Measurements from ENCODE around the gene DEFB108B.
"Not testable (repeated sequence)": the region's sequence is repeated elsewhere in the genome, so short reads cannot be mapped to it uniquely, and the experiment has no call there.

DEFB108B gene

DNA sequence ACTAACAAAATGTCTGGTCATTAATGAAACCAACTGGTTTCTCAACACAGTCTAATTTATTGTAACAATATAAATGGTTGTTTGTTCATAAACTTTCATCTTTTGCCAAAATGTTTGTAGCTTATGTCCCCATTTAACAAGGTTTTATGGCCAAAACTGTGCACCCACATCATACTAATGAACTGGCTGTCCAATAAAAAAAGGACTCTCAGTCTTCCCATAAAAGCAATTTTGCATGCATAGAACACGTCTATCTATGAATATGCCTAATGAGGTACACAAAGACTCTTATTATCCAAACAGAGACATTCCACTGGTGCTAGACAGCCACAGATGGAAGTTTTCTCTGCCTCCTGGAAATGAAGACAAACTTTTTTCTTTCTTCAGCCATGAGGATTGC, at the start of gene DEFB108B:
Gene DEFB108B (plus strand): TSS at position 390 of the 400 bp plus-strand sequence. CDS start 0 bp downstream, at position 390.
- DNase-seq (ENCODE audit: low read depth): not testable (repeated sequence)

GRCh38 chr11:71786114-71786847, 46.7 kb upstream of the DEFB108B start:
- DNase-seq (ENCODE audit: low read depth): peak; percentile 6

DNA sequence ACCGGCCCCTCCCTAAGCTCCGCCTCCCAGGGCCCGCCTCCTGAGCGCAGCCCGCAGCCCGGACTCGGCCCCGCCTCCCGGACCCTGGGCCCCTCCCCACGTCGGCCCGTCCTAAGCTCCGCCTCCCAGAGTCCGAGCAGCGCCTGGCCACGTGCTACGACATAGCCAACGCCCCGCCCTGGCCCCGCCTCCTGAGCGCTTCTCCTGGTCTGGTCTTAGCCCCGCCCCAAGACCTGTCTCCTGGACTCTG, 46.2 kb upstream of the DEFB108B start:
- DNase-seq (ENCODE audit: low read depth): peak; percentile 98

GRCh38 chr11:71787098-71787823, 45.7 kb upstream of the DEFB108B start:
- peak; percentile 71 for DNase-seq (ENCODE audit: low read depth)

DNA sequence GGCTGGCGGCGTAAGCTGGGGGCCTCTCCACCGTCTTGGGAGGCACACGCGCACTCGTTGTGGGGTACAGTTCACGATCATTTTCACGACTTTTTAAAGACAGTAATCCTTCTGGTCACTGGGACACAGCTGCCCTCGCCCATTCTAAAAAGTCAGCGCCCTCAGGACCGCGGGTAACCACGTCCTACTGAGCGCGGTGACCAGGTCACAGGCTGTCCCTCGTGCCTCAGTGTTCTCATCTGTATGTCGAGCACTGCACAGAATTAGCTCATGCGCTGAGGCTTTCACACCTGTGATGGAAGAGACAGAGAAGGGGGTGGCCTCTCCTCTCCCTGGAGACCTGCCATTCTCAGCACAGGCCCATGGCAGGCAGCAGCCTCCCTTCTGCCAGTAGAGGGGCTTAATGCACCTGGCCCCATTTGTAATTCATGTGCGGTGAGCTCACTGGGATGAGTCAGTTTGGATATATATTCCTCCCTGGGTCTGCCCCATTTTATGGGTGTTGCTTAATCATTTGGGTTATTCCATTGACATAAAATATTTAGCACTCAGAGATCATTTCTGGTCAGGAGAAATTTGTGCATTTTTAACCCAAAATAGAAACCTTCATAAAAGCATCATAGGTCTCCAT, 45.1 kb upstream of the DEFB108B start:
- DNase-seq (ENCODE audit: low read depth): not testable (repeated sequence)

DNA sequence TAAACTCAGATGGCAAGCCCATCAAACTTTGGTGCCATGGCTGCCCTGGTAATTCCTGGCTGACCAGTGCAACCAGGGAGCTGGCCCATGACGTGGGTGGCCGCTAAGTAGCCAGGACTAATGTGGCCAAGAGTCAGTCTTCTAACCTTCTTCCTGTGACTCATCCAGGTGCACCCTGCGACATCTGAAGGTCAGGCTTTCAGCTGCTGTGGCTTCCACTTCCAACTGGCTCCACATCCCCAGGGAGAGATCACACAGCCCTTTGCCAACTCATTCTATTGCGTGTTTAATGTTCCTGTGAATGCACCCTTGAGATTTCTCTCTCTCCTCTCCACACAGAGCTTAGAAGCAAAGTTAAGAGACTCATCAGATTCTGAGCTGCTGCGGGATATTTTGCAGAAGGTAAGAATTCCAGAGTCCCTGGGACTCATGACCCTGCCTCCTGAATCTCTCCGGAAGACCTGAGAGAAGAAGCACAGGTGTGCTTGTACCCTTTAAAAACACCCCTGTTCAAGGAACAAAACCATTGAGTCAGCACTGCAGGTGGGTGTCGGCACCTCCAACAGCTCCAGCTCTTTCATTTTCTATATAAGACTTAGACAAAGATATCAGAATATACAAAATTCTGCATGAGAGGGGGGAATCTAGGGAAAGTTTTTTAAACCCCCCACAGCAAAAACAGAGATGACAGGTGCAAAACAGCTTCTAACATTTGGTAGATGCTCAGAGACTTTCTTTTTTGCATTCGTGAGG, 43.4 kb upstream of the DEFB108B start:
- not testable (repeated sequence) for DNase-seq (ENCODE audit: low read depth)

GRCh38 chr11:71791111-71791510, 41.9 kb upstream of the DEFB108B start:
- not testable (repeated sequence) for DNase-seq (ENCODE audit: low read depth)

GRCh38 chr11:71792621-71793235, 40.3 kb upstream of the DEFB108B start:
- DNase-seq (ENCODE audit: low read depth): peak; percentile 25

DNA sequence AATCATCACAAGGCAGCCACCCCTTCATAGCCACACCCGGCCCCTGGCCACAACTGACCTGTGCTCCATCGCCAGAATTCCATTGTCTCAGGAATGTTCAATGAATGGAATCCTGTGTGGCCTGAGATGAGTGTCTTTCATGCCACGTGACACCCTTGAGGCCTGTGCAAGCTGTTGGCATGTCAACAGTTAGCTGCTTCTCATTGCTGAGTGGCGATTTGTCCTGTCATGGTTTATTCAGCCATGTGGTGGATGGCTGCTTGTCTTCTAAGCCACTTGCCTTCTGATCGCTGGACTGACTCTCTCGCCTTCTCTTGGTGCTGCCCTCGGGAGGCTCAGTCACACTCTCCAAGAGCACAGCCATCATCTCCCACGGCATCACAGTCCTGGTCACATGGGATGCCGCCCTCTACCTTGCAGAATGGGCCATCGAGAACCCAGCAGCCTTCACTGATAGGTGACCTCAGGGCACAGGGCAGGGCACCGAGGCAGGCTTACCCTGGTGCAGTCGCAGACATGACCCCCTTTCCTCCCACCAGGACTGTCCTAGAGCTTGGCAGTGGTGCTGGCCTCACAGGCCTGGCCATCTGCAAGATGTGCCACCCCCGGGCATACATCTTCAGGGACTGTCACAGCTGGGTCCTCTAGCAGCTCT, 38.5 kb upstream of the DEFB108B start:
- DNase-seq (ENCODE audit: low read depth): not testable (repeated sequence)

DNA sequence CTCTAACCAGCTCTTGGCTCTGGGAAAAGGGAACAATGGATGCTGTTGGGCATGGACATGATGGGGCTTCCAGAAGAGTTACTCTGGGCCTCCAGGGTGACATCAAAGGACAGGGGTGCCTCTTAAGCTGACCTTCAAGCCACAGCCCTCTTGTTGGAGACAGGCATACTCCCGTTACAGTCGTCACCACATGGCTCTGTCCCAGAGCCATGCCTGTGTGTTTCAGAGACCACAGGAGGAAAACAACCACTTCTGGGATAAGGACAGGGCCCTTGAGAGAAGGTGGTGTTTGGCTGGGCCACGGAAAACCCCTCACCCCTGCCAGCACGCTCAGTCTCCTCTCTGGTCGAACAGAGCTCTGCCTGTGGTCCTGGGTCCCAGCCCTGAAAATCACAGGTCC, 37.8 kb upstream of the DEFB108B start:
- not testable (repeated sequence) for DNase-seq (ENCODE audit: low read depth)

- not testable (repeated sequence) for DNase-seq (ENCODE audit: low read depth)
Observed at GRCh38 chr11:71796016-71796415, 37.0 kb upstream of the DEFB108B start.

GRCh38 chr11:71796781-71797180, 36.2 kb upstream of the DEFB108B start:
- DNase-seq (ENCODE audit: low read depth): not testable (repeated sequence)

DNA sequence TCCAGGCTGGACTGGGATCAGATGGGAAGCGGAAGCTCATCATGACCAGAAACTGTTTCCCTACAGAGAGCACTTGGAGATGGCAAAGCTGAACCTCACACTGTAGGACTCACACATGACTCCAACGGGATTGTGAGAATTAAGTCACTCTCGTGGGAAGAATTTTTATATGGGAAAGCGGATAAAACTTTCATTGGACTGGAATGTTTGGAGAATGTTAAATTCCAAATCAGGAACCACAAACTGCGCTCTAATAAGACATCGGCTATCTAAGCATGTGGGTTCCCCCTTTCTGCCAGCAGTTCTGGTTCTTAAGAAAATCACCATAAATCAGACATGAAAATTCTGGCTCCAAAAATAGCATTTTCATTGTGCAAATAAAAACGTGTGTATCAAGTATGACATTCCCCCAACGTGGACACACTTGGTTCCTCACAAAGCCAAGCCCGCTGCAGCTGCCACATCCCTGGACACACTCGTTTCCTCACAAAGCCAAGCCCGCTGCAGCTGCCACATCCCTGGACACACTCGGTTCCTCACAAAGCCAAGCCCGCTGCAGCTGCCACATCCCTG, 33.4 kb upstream of the DEFB108B start:
- not testable (repeated sequence) for DNase-seq (ENCODE audit: low read depth)

GRCh38 chr11:71800335-71800953, 32.6 kb upstream of the DEFB108B start:
- peak; percentile 76 for DNase-seq (ENCODE audit: low read depth)

GRCh38 chr11:71801026-71801425, 32.0 kb upstream of the DEFB108B start:
- not testable (repeated sequence) for DNase-seq (ENCODE audit: low read depth)

DNA sequence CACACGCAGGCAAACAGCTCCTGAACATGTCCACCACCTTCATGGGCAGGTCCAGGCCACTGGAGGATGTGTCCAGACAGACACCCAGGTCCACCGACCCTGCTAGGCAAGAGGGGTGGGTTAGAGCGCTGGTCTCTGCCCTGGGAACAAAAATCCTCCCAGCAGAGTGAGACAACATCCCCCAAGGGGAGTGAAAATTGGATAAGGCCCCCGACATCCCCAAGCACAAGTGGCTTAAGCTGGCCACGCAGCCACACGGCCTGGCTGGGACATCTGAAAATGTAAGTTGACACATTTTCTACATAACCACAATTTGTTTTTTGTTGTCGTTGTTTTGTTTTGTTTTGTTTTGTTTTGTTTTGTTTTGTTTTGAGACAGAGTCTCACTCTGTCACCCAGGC, 30.1 kb upstream of the DEFB108B start:
- not testable (repeated sequence) for DNase-seq (ENCODE audit: low read depth)

DNA sequence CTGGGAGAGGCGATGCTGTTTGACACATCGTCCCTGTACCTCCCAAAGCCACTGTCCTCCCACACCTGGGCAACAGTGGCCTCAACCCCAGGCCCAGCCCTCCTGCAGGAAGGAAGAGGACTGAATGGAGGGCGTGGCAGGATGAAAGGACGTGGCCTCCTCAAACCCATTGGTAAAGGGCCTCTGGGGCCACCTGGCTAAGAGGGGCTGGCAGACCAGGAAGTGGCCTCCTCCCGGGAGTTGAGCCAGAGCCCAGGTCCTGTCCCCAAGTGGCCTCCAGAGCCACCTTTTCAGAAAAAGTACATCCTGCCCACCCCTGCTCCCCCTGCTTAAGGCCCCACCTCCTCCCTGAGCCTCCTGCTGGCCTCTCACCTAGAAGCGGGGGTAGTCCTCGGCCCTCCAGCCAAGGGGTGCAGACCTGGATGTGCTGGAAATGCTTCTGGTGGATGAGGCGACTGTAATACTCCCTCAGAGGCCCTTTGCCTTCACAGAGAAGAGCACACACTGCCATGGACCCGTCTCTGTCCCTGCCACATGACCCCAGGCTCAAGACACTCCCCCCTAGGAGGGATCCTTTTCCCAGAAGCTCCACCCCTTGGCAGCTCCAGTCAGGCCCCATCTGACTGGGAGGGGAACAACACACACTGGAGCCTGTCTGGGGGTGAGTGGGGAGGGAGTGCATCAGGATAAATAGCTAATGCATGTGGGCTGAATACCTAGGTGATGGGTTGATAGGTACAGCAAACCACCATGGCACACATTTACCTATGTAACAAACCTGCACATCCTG, 28.6 kb upstream of the DEFB108B start:
- DNase-seq (ENCODE audit: low read depth): not testable (repeated sequence)

- DNase-seq (ENCODE audit: low read depth): not testable (repeated sequence)
Observed at GRCh38 chr11:71812529-71812928, 20.5 kb upstream of the DEFB108B start.

DNA sequence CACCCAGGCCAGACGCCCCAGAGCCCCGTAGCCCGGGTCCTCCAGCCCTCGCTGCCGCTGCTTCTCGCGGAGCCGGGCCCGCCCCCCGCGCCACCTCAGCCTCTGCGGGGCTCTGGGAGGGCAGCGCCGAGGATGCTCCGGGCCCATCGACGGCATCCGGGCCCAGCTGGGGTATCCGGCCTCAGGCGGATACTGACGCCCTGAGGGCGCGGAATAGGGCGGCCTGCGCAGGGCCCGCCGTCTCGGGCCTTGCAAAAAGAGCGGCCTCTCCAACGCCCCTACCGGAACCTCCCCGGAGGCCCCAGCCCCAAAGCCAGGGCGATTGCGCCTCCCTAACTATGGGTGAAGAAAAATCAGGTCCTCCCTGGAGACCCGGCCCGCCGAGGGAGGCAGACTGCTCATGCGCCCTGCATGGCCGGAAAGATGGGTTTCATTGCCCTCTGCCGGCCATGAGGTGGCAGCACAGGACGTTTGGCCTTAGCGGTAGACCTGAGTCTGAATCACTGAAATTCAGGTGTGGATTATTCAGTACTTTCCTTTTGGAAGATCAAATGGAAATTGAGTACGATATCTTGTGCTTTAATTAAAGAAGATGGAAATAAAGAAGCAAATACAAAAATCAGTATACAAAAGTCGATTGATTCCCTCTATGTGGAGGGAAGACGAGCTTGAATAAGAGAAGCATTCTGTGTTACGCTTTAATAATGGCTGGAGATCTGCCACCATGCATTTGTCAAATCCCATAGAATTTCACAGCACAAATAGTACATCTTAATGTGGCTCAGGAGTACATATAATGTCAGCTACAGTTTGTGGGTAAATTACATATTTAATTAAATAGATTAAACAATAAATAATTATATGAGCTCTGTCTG, 19.3 kb upstream of the DEFB108B start:
- DNase-seq (ENCODE audit: low read depth): peak; percentile 68
